ENCODE data around the gene AK2. TPM values are rescaled to one million over a fixed set of nuclear protein-coding genes. Genes with fewer than 3 reads are reported as not detected.

The AK2 gene
- total and polyA plus RNA-seq, 9 donors = 52.9 to 150 (median 115) TPM

DNA sequence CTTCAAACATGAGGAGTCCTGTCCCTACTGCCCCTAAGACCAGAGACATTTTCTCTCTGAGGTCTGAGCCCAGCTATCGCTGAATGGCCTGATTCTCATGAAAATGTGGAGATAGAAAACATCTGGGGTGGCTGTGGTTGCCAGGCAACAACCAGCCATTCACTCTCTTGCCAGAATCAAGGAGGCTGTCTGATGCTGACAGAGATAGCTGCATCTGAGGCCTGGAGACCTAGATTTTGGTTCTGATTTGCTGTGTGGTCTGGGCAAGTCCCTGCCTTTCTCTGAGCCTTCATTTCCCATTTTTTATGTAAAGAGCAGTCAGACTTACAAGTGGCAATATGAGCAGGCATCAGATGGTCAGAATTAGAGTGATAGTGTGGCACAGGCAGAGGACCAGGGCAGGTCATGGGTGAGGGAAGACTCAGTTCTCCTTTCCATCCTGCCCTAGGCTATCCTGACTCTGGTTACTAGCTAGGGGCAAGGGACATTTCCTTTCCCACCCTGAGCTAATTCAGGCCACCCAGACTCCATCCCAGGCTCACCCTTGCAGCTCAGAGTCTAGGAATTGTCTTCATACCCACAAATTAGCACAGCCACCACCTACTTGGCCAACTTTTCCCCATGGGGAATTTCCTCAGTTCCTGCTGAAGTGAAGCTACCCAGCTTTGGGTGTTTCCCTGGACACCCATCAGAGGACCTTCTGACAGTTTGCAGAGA lies 52.1 kb downstream of the AK2 start:
- WGBS, 3 donors = 83 to 86% (median 84%) methylated on average over 1 of the region's 1 CpG
- TF ChIP-seq, protein P1, sequence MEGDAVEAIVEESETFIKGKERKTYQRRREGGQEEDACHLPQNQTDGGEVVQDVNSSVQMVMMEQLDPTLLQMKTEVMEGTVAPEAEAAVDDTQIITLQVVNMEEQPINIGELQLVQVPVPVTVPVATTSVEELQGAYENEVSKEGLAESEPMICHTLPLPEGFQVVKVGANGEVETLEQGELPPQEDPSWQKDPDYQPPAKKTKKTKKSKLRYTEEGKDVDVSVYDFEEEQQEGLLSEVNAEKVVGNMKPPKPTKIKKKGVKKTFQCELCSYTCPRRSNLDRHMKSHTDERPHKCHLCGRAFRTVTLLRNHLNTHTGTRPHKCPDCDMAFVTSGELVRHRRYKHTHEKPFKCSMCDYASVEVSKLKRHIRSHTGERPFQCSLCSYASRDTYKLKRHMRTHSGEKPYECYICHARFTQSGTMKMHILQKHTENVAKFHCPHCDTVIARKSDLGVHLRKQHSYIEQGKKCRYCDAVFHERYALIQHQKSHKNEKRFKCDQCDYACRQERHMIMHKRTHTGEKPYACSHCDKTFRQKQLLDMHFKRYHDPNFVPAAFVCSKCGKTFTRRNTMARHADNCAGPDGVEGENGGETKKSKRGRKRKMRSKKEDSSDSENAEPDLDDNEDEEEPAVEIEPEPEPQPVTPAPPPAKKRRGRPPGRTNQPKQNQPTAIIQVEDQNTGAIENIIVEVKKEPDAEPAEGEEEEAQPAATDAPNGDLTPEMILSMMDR (IDR thresholded peaks at IDR 0.05) = no peak
- no peak for TF ChIP-seq EP300 (IDR thresholded peaks at IDR 0.05)
- no peak for TF ChIP-seq POLR2A (IDR thresholded peaks at IDR 0.05)
- H3K9me3 ChIP-seq = no peaks in the 10 kb centered on the region
- no peak overlapping the region for H3K4me3 ChIP-seq
- peaks cover 3% of the 10 kb centered on the region for H3K4me1 ChIP-seq (ENCODE audit: insufficient read depth)
- intact Hi-C loops (cut with DNase I) = loop anchor here in 1 of 4 donors (10.0 kb wide), 1 partner anchor 60 kb away; no protein-coding TSS in a partner anchor
- no peaks in the 10 kb centered on the region for H3K36me3 ChIP-seq
- no peak for DNase-seq
- no peaks in the 10 kb centered on the region for H3K27me3 ChIP-seq
- no peak overlapping the region for H3K27ac ChIP-seq

DNA sequence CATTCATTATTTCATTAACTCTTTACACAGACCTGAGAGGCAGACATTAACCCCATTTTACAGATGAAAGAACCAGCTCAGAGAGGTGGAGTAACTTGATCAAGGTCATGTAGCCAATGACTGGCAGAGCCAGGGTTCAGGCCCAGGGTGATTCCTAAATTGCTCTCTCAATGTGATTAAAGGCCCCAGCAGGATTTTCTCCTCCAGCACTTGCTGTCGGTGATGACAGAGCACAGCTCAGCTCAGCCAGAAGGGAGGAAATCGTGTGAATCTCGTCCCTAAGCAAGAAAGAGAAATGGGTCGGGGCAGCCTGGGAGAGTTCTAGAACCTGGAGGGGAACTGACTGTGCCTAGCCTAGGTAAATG lies 52.6 kb downstream of the AK2 start:
- intact Hi-C loops (cut with DNase I) = loop anchor here in 1 of 4 donors (10.0 kb wide), 1 partner anchor 61 kb away; no protein-coding TSS in a partner anchor
- no peak for DNase-seq
- Histone ChIP-seq H3K36me3 (no peaks in the 10 kb centered on the region), H3K27me3 (no peaks in the 10 kb centered on the region), H3K27ac (no peak overlapping the region), H3K9me3 (no peaks in the 10 kb centered on the region), H3K4me3 (no peak overlapping the region), H3K4me1 (ENCODE audit: insufficient read depth) (peaks cover 3% of the 10 kb centered on the region)
- TF ChIP-seq POLR2A (IDR thresholded peaks at IDR 0.05) (no peak), EP300 (IDR thresholded peaks at IDR 0.05) (no peak)
- TF ChIP-seq, protein P1 (IDR thresholded peaks at IDR 0.05) = no peak
- 63 to 77% (median 77%) methylated on average over 4 of the region's 4 CpGs for WGBS, 3 donors

DNA sequence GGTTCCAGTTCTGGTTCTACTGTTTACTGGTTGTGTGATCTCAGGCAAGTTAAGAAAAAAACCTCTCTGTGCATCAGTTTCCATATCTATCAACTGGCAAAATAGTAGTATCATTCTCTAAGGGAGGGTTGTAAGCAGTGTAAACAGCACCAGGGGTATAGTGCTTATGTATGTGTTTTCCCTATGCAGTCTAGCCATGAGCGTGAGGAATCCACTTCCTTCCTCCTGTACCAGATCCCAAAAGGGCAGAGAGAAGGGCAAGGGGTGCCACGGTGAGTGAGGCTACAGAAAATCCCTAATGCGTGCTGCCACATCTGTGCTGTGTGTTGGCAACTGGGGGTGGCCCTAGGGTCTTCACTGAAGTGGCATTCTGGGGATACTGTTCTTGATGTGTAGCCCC lies 53.7 kb downstream of the AK2 start:
- Histone ChIP-seq H3K4me3 (no peak overlapping the region), H3K36me3 (no peaks in the 10 kb centered on the region), H3K27ac (no peak overlapping the region), H3K9me3 (no peaks in the 10 kb centered on the region), H3K4me1 (ENCODE audit: insufficient read depth) (no peaks in the 10 kb centered on the region), H3K27me3 (no peaks in the 10 kb centered on the region)
- no peak for DNase-seq
- 83 to 95% (median 91%) methylated on average over 3 of the region's 3 CpGs for WGBS, 3 donors
- TF ChIP-seq POLR2A (IDR thresholded peaks at IDR 0.05) (no peak), EP300 (IDR thresholded peaks at IDR 0.05) (no peak)
- TF ChIP-seq, protein P1 (IDR thresholded peaks at IDR 0.05) = no peak
- intact Hi-C loops (cut with DNase I) = loop anchor here in 1 of 4 donors (10.0 kb wide), 1 partner anchor 62 kb away; no protein-coding TSS in a partner anchor

DNA sequence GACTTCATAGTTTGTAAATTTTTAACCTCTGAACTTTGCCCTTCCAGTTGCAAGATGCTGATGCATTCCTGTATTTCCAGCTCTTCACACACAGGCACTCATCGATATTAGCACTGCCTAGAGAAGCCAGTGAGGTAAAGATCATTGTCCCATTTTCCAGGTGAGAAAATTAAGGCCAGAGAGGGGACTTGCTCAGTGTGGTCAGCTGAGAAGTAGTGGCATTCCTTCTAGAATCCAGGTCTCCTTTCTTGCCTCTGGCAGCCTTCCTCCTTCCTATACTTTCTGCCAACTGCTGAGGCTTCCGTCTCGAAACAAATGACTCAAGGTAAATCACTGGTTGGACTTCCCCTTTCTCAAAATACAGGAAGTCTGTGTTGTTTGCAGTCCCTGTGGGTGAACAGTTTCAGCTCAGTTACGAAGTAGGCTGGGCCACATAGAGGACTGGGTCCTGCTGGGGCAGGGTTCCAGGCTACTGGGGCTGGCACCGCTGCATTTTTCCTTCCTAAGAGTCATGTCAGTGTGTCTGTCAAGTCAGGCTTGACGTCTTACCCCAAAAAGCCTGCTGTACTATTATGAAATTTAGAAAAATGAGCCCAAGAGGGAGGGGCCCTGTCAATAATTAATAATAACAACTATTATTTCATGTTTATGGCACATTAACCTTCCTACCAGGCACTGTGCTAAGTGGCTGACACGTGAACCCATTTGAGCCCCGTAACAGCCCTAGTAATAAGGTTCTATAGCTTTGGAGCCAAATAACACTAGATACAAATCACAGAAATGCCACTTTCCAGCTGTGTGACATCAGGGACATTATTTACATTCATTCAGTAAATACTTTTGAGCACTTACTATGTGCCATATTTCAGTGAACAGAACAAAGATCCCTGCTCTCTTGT lies 55.4 kb downstream of the AK2 start:
- H3K4me1 ChIP-seq (ENCODE audit: insufficient read depth) = no peaks in the 10 kb centered on the region
- no peak for DNase-seq
- intact Hi-C loops (cut with DNase I) = loop anchor here in 1 of 4 donors (10.0 kb wide), 1 partner anchor 64 kb away; no protein-coding TSS in a partner anchor
- H3K27me3 ChIP-seq = no peaks in the 10 kb centered on the region
- no peaks in the 10 kb centered on the region for H3K36me3 ChIP-seq
- H3K9me3 ChIP-seq = no peaks in the 10 kb centered on the region
- no peak overlapping the region for H3K4me3 ChIP-seq
- no peak for TF ChIP-seq POLR2A (IDR thresholded peaks at IDR 0.05)
- TF ChIP-seq, protein P1 (IDR thresholded peaks at IDR 0.05) = no peak
- TF ChIP-seq EP300 (IDR thresholded peaks at IDR 0.05) = no peak
- WGBS, 3 donors = 52 to 70% (median 57%) methylated on average over 8 of the region's 8 CpGs
- no peak overlapping the region for H3K27ac ChIP-seq
